WTC11 (cell line): Measurements from ENCODE around the gene OLFM1. TPM values are rescaled to one million over a fixed set of nuclear protein-coding genes. Genes with fewer than 3 reads are reported as not detected.

Experiments used
- ATAC-seq: fragments of 200-7000 bp; cut with Tn5 transposase; 2 replicates; pipeline ENCODE4 v1.10.0; 2021; ENCODE audit warnings: mild to moderate bottlenecking, moderate library complexity
- CTCF ChIA-PET: fragments of 300-600 bp; sonication (Branson Sonifier 250); formaldehyde crosslinking; loops from one replicate; lab custom pipeline; 2021; ENCODE audit warnings: antibody characterized with exemption; lab: Charles Lee
- POLR2A ChIA-PET: fragments of 350-600 bp; sonication (Branson Sonifier 250); formaldehyde crosslinking; loops from one replicate; lab custom pipeline; 2021; ENCODE audit warnings: antibody characterized with exemption; lab: Charles Lee
- DNase-seq: peaks from one replicate; pipeline ENCODE4 v3.0.0; 2021; ENCODE audit warnings: low spot score
- H3K27ac Mint-ChIP-seq: 2 replicates; pipeline ENCODE4 v1.8.0; 2021; ENCODE audit warnings: mixed read lengths
- H3K27me3 Mint-ChIP-seq: 2 replicates; pipeline ENCODE4 v1.8.0; 2021; ENCODE audit warnings: low read depth, mild to moderate bottlenecking, moderate library complexity, mixed read lengths
- H3K36me3 Mint-ChIP-seq: 2 replicates; pipeline ENCODE4 v1.8.0; 2021; ENCODE audit warnings: mixed read lengths
- H3K4me1 Mint-ChIP-seq: 2 replicates; pipeline ENCODE4 v1.8.0; 2022; ENCODE audit warnings: mixed read lengths
- H3K4me3 Mint-ChIP-seq: 2 replicates; pipeline ENCODE4 v1.8.0; 2021; ENCODE audit warnings: mild to moderate bottlenecking, moderate library complexity, mixed read lengths
- H3K9me3 Mint-ChIP-seq: 2 replicates; pipeline ENCODE4 v1.8.0; 2021; ENCODE audit warnings: mixed read lengths
- CREB1 ChIP-seq: sonication (generic); formaldehyde crosslinking; IDR thresholded peaks from 2 replicates; pipeline ENCODE4 v1.8.0; 2023; ENCODE audit warnings: mild to moderate bottlenecking, missing genetic modification reagents
- CTCF ChIP-seq: fragments of 200-600 bp; IDR thresholded peaks from 2 replicates; pipeline ENCODE4 v1.8.0; 2022; ENCODE audit warnings: antibody characterized with exemption
- ESRRA ChIP-seq: sonication (generic); formaldehyde crosslinking; IDR thresholded peaks from 2 replicates; pipeline ENCODE4 v1.8.1; 2022; ENCODE audit warnings: mild to moderate bottlenecking, missing genetic modification reagents, borderline replicate concordance
- GTF2I ChIP-seq: fragments of 250-450 bp; sonication (Bioruptor Pico); conservative IDR thresholded peaks from 2 replicates; pipeline ENCODE4 v1.4.0; 2021; ENCODE audit warnings: mild to moderate bottlenecking
- JAZF1 ChIP-seq: fragments of 250-450 bp; sonication (Bioruptor Pico); IDR thresholded peaks from 2 replicates; pipeline ENCODE4 v1.9.0; 2021; ENCODE audit warnings: moderate library complexity, mild to moderate bottlenecking, inconsistent platforms
- JUN ChIP-seq: sonication (generic); formaldehyde crosslinking; IDR thresholded peaks from 2 replicates; pipeline ENCODE4 v1.8.0; 2023; ENCODE audit warnings: mild to moderate bottlenecking, missing genetic modification reagents
- MLX ChIP-seq: sonication (generic); formaldehyde crosslinking; IDR thresholded peaks from 2 replicates; pipeline ENCODE4 v1.8.1; 2023; ENCODE audit warnings: mild to moderate bottlenecking, missing genetic modification reagents, moderate library complexity
- NFATC4 ChIP-seq: fragments of 250-450 bp; sonication (Bioruptor Pico); IDR thresholded peaks from 2 replicates; pipeline ENCODE4 v1.9.0; 2021; ENCODE audit warnings: mild to moderate bottlenecking
- NR3C1 ChIP-seq: sonication (generic); formaldehyde crosslinking; conservative IDR thresholded peaks from 2 replicates; pipeline ENCODE4 v1.8.1; 2023; ENCODE audit warnings: low read depth, mild to moderate bottlenecking, missing genetic modification reagents
- PREB ChIP-seq: sonication (generic); formaldehyde crosslinking; IDR thresholded peaks from 2 replicates; pipeline ENCODE4 v1.8.1; 2022; ENCODE audit warnings: mild to moderate bottlenecking, missing genetic modification reagents, moderate library complexity, borderline replicate concordance
- ZNF219 ChIP-seq: sonication (generic); formaldehyde crosslinking; IDR thresholded peaks from 2 replicates; pipeline ENCODE4 v1.8.0; 2023; ENCODE audit warnings: missing genetic modification reagents, mild to moderate bottlenecking, borderline replicate concordance
- total RNA-seq: library from RNA; stranded (reverse); gene quantifications from 3 replicates; pipeline ENCODE4 v1.2.3, GENCODE V29; 2021
- TF ChIP-seq, protein P1 (sequence below): sonication (generic); formaldehyde crosslinking; IDR thresholded peaks from 2 replicates; pipeline ENCODE4 v1.8.0; 2022; ENCODE audit warnings: mild to moderate bottlenecking, missing genetic modification reagents
- TF ChIP-seq, protein P2 (sequence below): sonication (generic); formaldehyde crosslinking; IDR thresholded peaks from 2 replicates; pipeline ENCODE4 v1.8.0; 2022; ENCODE audit warnings: mild to moderate bottlenecking, missing genetic modification reagents
- TF ChIP-seq, protein P3 (sequence below): sonication (generic); formaldehyde crosslinking; IDR thresholded peaks from 2 replicates; pipeline ENCODE4 v1.8.1; 2023; ENCODE audit warnings: mild to moderate bottlenecking, missing genetic modification reagents

OLFM1 gene
- total RNA-seq, 1 experiment from 2014 or later = 37.6 TPM

GRCh38 chr9:135038826-135039225 lies 48.6 kb upstream of the OLFM1 start:
- DNase-seq (no peak), ATAC-seq (no peak)
- H3K4me1 Mint-ChIP-seq = no peaks in the 10 kb centered on the region; the same call in 1 of the 2 replicates
- TF ChIP-seq, protein P1, sequence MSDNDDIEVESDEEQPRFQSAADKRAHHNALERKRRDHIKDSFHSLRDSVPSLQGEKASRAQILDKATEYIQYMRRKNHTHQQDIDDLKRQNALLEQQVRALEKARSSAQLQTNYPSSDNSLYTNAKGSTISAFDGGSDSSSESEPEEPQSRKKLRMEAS (CRISPR knock-in tag) = no peak
- no peak for TF ChIP-seq GTF2I (CRISPR knock-in tag)
- TF ChIP-seq JAZF1 (CRISPR knock-in tag) = no peak
- no peak for TF ChIP-seq JUN
- TF ChIP-seq PREB (CRISPR knock-in tag) = no peak
- no peak for TF ChIP-seq MLX (CRISPR knock-in tag)
- TF ChIP-seq CTCF = no peak
- TF ChIP-seq, protein P2, sequence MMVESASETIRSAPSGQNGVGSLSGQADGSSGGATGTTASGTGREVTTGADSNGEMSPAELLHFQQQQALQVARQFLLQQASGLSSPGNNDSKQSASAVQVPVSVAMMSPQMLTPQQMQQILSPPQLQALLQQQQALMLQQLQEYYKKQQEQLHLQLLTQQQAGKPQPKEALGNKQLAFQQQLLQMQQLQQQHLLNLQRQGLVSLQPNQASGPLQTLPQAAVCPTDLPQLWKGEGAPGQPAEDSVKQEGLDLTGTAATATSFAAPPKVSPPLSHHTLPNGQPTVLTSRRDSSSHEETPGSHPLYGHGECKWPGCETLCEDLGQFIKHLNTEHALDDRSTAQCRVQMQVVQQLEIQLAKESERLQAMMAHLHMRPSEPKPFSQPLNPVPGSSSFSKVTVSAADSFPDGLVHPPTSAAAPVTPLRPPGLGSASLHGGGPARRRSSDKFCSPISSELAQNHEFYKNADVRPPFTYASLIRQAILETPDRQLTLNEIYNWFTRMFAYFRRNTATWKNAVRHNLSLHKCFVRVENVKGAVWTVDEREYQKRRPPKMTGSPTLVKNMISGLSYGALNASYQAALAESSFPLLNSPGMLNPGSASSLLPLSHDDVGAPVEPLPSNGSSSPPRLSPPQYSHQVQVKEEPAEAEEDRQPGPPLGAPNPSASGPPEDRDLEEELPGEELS = no peak
- TF ChIP-seq CREB1 (CRISPR knock-in tag) = no peak
- no peak for TF ChIP-seq NR3C1
- TF ChIP-seq NFATC4 = no peak
- H3K36me3 Mint-ChIP-seq = no peaks in the 10 kb centered on the region
- no peak overlapping the region for H3K27ac Mint-ChIP-seq
- POLR2A ChIA-PET = no interaction called here
- CTCF ChIA-PET = no interaction called here
- H3K27me3 Mint-ChIP-seq = no peaks in the 10 kb centered on the region
- no peaks in the 10 kb centered on the region for H3K9me3 Mint-ChIP-seq
- H3K4me3 Mint-ChIP-seq = no peak overlapping the region

DNA sequence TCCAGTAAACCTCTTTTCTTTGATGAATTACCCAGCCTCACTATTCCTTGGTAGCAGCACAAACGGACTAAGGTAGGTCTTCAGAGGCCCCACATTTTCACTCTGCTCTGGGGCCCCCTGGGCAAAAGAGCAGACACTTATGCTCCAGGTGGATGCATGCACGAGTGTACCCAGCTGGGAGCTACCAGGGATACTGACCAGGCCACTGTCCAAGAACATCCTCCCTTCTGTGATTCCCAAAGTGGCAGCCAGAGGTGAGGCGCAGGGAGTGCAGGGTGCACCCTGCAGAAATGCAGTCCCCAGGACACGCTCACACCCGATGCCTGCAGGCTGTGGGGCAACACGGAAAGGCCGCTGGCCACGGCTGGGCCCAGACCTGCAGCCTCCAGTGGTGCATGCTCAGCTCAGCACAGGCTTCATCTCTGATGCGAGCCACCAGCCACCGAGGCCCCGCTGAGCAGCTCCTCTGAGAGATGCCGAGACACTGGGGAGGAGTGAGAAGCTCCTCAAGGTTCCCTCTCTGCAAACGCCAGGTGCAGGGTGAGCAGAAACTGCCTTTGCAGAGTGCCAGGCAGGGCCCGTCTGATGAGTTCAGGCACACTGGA lies 48.1 kb upstream of the OLFM1 start:
- ATAC-seq (no peak), DNase-seq (no peak)
- ChIA-PET CTCF (interaction anchor here (0.5 to 1.4 kb wide), 2 partner anchors 149 to 260 kb away, joined by 3 read pairs; no protein-coding TSS in a partner anchor), POLR2A (no interaction called here)
- Mint-ChIP-seq H3K4me1 (no peaks in the 10 kb centered on the region; the same call in 1 of the 2 replicates), H3K9me3 (no peaks in the 10 kb centered on the region), H3K36me3 (no peaks in the 10 kb centered on the region), H3K4me3 (no peak overlapping the region), H3K27ac (no peak overlapping the region), H3K27me3 (no peaks in the 10 kb centered on the region)
- TF ChIP-seq ZNF219 (CRISPR knock-in tag) (no peak), ESRRA (CRISPR knock-in tag) (no peak)
- TF ChIP-seq, protein P3, sequence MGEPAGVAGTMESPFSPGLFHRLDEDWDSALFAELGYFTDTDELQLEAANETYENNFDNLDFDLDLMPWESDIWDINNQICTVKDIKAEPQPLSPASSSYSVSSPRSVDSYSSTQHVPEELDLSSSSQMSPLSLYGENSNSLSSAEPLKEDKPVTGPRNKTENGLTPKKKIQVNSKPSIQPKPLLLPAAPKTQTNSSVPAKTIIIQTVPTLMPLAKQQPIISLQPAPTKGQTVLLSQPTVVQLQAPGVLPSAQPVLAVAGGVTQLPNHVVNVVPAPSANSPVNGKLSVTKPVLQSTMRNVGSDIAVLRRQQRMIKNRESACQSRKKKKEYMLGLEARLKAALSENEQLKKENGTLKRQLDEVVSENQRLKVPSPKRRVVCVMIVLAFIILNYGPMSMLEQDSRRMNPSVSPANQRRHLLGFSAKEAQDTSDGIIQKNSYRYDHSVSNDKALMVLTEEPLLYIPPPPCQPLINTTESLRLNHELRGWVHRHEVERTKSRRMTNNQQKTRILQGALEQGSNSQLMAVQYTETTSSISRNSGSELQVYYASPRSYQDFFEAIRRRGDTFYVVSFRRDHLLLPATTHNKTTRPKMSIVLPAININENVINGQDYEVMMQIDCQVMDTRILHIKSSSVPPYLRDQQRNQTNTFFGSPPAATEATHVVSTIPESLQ (CRISPR knock-in tag) = no peak
